GM21737 (cell line): ENCODE results near the gene SLAMF7.
"Not testable (repeated sequence)": the region's sequence is repeated elsewhere in the genome, so short reads cannot be mapped to it uniquely, and the experiment has no call there.

Experiments
- ATAC-seq: cut with Tn5 transposase; IDR thresholded peaks from one replicate; pipeline ENCODE4 v1.9.1; 2021; ENCODE audit warnings: mild to moderate bottlenecking, moderate library complexity; ENCODE audit not compliant: unreplicated experiment

Gene SLAMF7

DNA sequence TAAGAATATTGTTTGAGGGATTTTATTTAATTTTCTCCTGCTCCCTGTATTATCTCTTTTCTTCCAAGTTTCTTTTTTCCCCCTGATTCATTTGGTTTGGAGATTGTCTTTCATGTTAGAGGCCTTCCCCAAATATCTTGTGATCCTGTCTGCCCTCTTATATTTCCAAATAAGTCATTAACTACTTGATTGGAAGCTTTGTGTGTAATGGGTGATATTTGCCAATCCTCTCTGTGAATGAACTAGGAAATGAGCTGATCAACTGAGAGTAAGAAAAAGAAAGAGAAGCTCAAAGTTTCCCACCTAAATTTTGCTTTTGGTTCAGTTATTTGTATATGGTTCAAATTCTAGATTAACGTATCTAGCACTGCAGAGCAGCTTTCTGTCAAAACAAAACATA, 33.3 kb downstream of the SLAMF7 start:
- ATAC-seq = no peak

DNA sequence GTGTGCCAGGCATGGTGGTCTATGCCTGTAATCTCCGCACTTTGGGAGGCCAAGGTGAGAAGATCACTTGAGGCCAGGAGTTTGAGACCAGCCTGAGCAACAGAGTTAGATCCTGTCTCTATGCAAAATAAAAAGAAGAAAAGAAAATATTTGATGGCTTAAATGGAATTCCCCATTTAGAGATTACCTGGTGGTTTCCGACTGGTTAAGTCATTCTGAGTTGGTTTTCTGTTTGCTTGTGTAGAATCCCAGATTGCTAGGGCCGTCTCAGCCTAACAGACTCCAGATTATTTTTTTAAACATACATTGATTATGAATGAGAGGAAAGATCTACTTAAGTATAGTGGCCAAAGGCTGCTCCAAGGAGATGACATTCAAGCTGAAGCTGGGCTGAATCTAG, 34.0 kb downstream of the SLAMF7 start:
- ATAC-seq = no peak

DNA sequence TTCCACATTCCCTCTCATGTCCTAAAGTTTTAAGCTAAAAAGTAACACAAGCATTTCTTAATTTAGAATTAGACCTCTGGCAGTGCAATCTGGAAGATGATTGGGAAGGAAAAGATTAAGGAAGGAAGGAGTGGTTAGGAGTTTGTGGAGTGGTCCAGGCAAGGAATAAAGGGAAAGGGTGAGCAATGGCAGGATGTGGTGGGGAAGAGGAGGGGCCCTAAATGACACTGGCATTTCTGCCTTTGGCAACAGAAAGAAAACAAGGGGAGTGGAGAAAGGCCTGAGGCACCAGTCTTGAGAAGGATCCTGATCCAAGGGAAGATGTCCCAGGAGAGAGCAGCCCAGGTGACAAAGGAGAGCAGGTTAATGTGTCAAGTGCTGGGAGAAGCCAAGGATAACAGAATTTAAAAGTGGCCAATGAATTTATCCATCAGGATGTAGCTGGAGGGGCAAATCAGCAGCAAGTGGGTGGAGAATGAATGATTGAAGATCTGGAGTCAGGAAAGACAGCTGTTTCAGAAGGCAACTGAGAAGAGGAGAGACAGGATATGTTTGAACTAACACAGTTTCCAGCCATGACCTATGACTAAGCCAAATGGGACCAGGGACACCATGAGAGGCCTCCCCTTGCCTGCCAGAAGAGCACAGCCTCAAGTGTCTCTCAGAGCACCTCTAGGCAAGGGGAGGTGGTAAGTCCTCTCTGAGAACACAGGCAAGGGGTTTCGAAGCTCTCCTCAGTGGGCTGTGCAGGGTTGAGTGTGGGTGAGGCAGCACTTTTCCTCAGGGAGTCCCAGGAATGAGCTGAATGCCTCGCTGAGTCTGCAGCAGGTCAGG, 36.1 kb downstream of the SLAMF7 start:
- no peak for ATAC-seq

DNA sequence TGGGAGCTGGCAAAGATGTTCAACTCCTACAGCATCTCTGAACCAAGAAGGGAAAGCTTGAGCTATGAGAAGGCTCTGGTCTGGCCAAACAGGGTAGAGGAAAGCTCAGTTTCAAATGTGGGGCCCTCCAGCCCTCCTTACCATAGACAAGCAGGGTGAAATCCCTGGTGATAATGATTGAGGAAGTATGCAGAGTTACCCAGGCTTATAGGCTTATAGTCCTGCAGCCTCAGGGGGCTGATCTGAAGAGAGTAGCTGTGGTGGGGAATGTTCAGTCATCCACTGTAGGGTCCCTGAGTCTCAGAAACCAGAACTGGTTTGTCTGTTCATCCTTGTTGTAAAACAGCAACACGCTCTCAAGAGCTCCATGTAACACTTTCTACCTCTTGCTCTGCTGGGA, 37.1 kb downstream of the SLAMF7 start:
- ATAC-seq = no peak

DNA sequence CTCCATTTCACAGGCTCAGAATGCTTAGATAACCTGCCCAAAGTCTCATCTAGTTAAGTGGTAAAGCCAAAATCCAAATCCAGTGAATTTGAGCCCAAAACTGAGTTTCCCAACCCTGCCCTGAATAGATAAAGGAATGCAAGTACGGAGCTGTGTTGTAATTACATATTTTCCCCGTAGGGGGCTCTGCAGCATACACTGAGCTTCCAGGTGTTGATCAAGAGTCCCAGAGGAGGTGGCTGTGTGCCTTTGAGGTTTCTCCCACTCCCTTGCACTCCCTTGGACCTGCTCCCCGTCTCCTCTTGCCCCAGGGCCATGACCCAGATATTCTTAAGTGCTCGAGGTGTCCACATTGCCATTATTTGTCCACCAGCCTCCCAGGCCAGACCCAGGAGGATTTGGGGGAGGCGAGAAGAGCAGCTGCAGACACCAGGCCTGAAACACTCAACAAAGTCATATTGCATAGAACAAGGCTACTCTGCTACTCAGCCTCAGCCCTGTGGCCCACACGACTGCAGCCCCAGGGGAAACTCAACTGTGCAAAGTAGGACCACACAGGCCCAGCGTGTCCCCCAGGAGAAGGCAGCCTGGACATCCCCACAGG, 38.5 kb downstream of the SLAMF7 start:
- no peak for ATAC-seq

DNA sequence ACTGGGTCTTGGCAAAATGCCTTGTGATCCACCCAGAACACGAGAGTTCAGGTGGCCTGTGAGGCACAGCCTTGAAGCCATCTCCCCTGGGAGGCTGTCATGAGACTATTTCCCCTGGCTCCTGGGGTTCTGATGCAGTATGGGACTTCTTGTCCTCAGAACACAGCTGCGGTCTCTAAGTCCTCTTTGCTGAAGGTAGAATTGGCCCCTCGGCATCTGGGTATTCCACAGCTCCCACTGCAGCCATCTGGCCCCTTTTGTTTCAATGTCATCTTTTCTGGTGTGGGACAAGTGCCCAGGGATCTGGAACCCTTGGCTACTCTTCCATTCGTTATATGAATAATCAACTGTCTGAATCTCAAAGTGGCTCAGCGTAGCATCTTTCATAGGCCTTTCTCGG, 39.9 kb downstream of the SLAMF7 start:
- no peak for ATAC-seq

DNA sequence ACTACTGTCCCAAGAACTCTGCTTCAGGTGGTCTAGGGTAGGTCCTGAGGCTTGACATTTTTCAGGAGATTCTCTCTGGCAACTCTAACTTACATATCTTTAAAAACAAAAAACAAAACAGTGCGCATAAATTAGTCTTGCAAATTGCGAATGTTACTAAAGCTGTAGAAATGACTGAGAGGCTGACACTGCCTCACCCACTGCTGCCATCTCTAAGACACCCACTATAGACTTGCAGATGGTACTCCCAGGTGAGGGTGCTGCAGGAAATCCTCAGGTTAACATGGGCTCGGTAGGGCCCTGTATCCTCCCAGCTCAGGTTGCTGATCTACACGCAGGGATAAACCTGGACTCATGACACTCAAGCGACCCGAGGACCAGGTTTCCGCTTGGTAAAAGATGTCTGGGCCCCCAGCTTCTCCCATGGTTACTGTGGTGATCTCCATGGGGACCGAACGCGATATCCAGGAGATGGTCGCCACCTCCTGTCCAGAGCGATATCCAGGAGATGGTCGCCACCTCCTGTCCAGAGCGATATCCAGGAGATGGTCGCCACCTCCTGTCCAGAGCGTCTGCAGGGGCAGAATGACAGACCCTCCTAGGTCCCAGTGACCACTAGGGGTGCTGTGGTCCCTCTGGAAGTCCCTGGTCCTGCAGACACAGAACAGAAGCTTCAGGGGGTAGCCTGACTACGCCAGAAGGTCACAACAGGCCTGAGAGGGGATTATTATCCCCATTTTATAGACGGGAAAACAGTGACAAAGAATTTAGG, 40.8 kb downstream of the SLAMF7 start:
- no peak for ATAC-seq

DNA sequence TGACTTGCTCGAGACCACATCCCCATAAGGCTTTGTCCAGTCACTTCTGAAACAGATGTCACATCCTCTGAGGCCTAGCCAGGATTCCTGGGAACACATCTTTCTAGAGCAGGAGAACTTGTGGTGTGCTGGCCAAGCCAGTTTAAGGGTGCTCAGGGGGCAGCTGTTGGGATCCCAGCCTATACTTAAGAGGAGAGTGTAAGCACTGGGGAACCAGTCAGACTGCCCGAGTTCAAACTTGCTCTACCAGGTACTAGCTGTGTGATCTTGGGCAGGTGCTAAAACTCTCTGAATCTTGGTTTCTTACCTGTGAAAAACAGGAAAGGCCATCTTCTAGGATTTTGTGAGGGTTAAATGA, 41.3 kb downstream of the SLAMF7 start:
- ATAC-seq = no peak

DNA sequence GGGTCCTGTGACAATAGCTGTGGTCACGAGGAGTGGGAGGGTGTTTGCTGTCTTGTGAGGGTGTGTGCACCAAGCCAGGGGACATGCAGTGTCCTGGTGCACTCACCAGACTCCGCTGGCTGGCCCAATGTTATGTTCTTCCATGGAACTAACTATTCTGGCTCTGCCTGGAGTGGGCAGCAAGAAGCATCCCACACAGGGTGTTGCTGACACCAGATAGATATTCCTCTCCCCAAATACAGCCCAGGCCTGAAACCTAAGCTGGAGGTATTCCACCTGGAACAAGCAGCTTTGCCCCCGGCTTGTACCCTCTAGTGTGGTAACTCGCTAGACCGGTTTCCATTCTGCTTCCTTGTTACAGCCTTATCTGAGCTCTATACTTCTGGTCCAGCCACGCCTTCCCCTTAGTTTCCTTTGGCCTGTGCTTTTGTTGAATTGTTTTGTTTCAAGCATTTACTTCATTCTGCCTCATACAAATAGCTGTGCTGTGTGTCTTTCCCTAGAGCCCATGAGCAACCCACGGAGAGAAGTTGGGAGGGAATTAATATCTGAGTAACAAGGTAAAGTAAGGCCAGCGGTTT, 42.2 kb downstream of the SLAMF7 start:
- ATAC-seq = no peak

DNA sequence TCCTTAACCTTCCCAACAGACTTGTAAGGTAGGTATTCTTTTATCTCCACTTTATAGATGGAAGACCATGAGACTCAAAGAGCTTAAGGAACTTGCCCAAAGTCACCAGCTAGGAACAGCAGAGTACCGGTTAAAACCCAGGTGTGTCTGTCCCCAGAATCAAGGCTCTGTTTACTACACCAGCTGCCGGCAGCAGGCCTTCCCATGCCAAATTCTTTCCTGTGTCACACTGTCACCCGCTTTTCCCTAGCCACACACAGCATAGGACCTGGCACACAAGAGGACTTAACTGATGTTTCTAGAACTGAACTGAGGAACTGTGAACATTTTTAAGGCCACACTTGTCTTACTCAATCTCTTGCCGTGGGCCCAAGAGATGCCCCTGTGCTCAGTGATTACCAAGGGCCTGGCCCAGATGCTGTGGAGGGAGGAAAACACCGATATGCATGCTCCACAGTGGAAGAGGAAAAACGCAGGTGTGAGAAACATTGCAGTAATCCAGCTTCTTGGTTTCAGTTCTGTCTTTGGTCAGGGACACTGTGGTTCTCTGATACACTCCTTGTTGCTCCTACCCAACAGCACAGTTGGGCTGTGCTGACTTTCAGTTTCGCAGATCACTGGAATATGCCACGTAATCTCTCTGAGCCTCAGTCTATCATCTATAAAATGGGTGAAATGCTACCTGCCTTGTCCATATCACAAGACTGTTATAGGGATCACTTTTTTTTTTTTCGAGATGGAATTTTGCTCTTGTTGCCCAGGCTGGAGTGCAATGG, 43.1 kb downstream of the SLAMF7 start:
- ATAC-seq = peak; percentile 81

DNA sequence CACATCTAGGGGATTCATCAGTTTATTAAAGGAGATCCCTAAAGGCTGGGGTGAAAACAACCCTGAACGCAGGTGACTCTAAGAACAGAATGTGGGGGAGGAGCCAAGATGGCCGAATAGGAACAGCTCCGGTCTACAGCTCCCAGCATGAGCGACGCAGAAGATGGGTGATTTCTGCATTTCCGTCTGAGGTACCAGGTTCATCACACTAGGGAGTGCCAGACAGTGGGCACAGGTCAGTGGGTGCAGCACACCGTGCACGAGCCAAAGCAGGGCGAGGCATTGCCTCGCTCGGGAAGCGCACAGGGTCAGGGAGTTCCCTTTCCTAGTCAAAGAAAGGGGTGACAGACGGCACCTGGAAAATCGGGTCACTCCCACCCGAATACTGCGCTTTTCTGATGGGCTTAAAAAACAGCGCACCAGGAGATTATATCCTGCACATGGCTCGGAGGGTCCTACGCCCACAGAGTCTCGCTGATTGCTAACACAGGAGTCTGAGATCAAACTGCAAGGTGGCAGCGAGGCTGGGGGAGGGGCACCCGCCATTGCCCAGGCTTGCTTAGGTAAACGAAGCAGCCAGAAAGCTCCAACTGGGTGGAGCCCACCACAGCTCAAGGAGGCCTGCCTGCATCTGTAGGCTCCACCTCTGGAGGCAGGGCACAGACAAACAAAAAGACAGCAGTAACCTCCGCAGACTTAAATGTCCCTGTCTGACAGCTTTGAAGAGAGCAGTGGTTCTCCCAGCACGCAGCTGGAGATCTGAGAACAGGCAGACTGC, 44.1 kb downstream of the SLAMF7 start:
- ATAC-seq = not testable (repeated sequence)

DNA sequence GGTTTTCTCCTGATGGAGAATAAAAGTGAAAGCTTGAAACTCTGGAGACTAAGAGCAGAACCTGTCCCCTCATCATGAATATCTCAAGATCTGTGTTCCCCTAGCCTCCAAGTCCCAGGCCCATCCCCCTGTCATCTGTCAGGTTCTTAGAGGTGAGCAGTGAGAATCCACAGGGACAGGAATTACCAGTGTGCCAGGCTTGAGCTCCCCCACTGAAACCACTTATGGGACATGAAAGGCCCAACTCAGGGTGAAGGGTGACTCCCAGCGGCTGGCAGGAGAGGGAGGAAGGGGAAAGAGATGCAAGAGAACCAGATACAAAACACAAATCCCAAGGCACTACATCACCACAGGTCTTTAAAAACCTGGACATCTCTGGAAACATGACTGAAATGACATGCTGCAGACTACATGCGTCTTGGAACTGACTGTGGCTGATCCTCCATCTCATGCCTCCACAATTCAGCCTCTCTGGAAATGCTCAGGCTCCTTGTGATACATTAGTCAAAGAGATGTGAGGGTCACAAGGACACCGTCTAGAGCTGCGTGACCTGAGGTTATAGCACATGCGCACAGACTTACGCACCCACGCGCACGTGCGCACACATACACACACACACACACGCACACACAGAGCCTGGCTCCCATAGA, 50.1 kb downstream of the SLAMF7 start:
- ATAC-seq = no peak

DNA sequence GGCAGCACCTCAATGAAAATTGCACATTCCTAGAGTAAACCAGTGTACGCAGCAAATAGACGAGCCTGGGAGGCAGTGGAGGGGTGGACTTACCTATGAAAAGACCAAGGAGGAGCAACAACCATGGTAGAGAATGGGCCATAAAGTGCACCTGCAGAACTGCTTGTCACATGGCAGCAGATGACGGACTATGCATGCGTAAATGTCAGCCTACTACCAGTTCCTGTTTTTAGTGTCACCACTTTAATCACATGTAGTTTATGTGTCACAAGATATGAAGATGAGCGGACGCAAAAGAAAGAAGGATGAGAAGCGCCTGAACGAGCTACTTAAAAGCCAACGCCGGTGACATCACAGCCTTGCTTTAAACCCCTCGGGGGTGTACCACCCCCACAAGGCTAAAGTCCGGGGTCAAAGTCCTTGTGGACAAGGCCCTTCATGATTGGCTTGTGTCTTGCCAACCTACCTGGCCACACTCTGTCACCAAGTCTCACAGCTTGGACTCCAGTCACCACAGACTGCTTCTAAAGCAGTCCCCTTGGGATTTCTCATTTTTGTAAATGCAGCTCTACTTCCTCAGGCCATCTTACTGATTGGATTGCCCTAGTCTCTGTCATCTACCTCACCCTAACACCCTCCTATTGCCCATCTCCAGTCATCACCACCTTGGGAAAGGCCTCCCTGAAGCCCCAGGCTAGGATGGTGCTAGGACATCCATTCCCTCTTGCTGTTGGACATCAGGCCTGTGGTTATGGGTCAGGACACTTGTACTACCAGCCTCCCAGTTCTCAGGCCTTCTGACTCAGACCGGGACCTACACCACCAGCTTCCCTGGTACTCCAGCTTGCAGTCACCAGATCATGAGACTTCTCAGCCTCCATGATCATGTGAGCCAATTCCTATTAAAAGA, 50.9 kb downstream of the SLAMF7 start:
- ATAC-seq = peak; percentile 77

DNA sequence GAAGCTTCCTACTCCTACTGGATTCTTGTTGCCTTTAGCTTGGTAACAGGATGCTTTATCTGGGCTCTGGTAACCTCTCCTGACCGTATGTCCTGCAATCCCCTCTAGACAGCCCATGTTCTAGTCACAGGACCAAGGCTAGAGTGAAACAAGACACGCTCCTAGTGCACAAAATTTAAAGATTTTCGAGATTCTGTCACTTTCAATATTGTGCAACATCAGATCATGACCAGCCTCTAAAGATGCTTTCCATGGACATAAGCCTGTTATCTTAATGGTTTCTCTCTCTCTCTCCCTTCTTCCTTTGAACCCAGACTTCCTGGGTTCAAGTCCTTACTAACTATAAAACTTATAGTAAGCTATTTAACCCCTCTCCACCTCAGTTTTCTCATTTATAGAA, 55.3 kb downstream of the SLAMF7 start:
- no peak for ATAC-seq

DNA sequence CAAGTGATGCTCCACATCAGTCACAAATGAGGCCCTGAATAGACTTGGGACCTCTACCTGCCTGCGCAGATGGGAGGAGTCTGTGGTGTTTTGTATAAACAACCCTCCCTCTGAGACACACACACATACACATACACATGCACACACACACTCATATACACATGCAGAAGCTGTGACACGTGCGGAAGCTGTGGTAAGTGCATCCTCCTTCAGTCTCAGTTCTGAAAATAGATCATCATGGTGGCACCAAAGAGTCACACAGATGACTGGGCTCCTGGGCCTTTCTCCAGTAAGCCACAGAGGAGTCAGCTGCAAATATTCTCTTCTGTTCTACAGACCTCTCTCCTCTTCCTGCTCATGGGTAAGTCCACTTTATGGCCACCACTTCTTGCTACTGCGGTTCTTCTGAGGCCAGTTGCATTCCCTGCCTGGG, 56.9 kb downstream of the SLAMF7 start, which contains the start of gene LY9:
Gene LY9 (plus strand): TSS at position 224 of the 433 bp plus-strand sequence. CDS start 14 bp downstream, at position 238.
- ATAC-seq = peak; percentile 56

DNA sequence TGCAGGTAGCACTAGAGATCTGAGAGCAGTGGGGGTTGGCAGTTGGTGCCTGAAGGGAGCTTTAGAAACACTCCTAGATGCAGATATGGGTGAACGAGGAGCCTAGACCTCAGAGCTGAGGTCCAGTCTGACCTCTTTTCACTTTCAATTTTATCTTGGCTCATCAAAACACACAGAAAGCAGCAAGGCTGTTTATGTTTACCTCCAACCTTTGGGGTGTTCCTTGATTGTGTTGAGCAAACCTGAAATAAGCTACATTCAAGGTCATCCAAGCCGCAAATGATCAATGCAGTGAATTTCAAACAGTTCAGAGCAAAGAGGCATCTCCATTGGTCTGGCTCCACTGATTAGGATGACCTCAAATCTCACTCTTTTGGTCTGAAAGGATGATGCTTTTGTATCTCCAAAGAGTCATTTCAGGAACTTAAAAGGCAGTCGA, 58.2 kb downstream of the SLAMF7 start:
- ATAC-seq = peak; percentile 39

DNA sequence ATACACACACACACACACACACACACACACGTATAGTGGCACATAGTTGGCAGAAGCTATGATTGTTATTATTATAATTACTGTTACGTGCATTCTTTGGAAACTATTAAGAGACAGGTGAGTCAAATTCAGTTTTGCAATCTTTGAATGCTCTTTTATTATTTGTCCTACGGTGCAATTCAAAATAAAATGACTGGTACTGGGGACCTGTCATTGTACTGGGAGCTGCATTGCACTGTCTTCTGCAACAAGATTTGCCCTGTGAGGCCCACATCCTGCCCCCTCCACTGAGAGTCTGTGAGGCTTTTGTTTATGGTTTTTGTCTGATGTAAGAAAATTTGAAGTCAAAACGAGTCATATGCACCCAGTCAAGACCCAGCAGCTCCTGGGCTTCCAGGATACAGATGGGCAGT, 58.8 kb downstream of the SLAMF7 start:
- no peak for ATAC-seq

DNA sequence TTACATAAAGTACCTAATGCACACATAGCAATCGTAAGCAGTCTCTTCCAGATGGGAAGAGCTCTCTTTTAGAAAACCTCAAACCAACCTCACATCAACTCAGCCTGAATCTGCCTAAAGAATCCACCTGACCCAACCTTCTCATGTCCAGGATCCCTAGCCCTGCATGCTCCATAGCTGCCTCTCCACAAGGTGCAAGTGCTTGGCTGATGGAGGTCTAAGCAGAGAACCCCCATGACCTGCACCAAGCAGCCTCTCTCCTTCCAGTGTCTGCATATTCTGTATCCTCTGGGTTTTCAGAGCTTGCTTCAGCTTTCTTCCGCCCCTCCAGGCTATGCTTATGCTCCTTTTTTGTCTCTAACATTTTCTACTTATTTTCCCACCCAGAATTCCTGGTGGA, 59.4 kb downstream of the SLAMF7 start:
- ATAC-seq = no peak
